Effector memory CD8-positive, alpha-beta T cell (primary cell): ENCODE results near the gene IGSF9.
A peak's percentile ranks its signal among the peaks of the same experiment; 100 is the strongest.

Experiments
- ATAC-seq: fragments of 150-1000 bp; cut with Tn5 transposase; replicated peaks from 2 replicates; pipeline ENCODE4 v1.10.0; 2021; ENCODE audit warnings: mild to moderate bottlenecking, moderate library complexity
- DNase-seq, 3 experiments: peaks; one replicate each; pipeline ENCODE4 v3.0.0; 2021
- H3K27ac Mint-ChIP-seq, 2 donors: one replicate each; pipeline ENCODE4 v1.8.0; 2022; ENCODE audit warnings: mild to moderate bottlenecking in 2 of 2, mixed read lengths in 2 of 2, moderate library complexity in 2 of 2
- H3K27me3 Mint-ChIP-seq, 2 donors: one replicate each; pipeline ENCODE4 v1.8.0; 2022; ENCODE audit warnings: mixed read lengths in 2 of 2
- H3K36me3 Mint-ChIP-seq: one replicate; pipeline ENCODE4 v1.8.0; 2022; ENCODE audit warnings: mild to moderate bottlenecking, moderate library complexity, mixed read lengths; ENCODE audit not compliant: insufficient read depth
- H3K4me1 Mint-ChIP-seq, 2 donors: one replicate each; pipeline ENCODE4 v1.8.0; 2022; ENCODE audit warnings: low read depth in 2 of 2, mixed read lengths in 2 of 2
- H3K4me3 Mint-ChIP-seq, 2 donors: one replicate each; pipeline ENCODE4 v1.8.0; 2022; ENCODE audit warnings: mild to moderate bottlenecking in 2 of 2, mixed read lengths in 2 of 2, moderate library complexity in 2 of 2
- H3K9me3 Mint-ChIP-seq, 2 donors: one replicate each; pipeline ENCODE4 v1.8.0; 2022; ENCODE audit warnings: mixed read lengths in 2 of 2

IGSF9 gene

GRCh38 chr1:159939678-159940002 is 5.8 kb downstream of the IGSF9 start:
- peaks cover 3% of the 10 kb centered on the region for H3K36me3 Mint-ChIP-seq
- no peak for DNase-seq
- no peak overlapping the region for H3K27ac Mint-ChIP-seq
- no peak overlapping the region for H3K4me3 Mint-ChIP-seq
- no peaks in the 10 kb centered on the region for H3K9me3 Mint-ChIP-seq
- peaks cover 19 to 58% of the 10 kb centered on the region in 2 donors for H3K27me3 Mint-ChIP-seq
- H3K4me1 Mint-ChIP-seq = peaks cover under 1 to 8% of the 10 kb centered on the region in 2 donors
- no peak for ATAC-seq

- H3K9me3 Mint-ChIP-seq = no peaks in the 10 kb centered on the region
- H3K36me3 Mint-ChIP-seq = peaks cover 3% of the 10 kb centered on the region
- ATAC-seq = no peak
- H3K27me3 Mint-ChIP-seq = peaks cover 14 to 52% of the 10 kb centered on the region in 2 donors
- H3K4me1 Mint-ChIP-seq = peaks cover 0 to 6% of the 10 kb centered on the region in 2 donors
- H3K4me3 Mint-ChIP-seq = no peak overlapping the region
- DNase-seq = no peak
- no peak overlapping the region for H3K27ac Mint-ChIP-seq
Measured at GRCh38 chr1:159938905-159939677, 6.3 kb downstream of the IGSF9 start.

GRCh38 chr1:159938211-159938852 is 7.1 kb downstream of the IGSF9 start:
- Mint-ChIP-seq H3K4me3 (no peak overlapping the region), H3K9me3 (no peaks in the 10 kb centered on the region), H3K4me1 (peaks cover 0 to 6% of the 10 kb centered on the region in 2 donors), H3K36me3 (peaks cover 3% of the 10 kb centered on the region), H3K27me3 (peaks cover 7 to 45% of the 10 kb centered on the region in 2 donors), H3K27ac (peak overlapping the region in 1 of 2 donors; percentile 13)
- DNase-seq (no peak), ATAC-seq (no peak)

- H3K27me3 Mint-ChIP-seq = peaks cover 5 to 33% of the 10 kb centered on the region in 2 donors
- peaks cover 3% of the 10 kb centered on the region for H3K36me3 Mint-ChIP-seq
- peaks cover 0 to 6% of the 10 kb centered on the region in 2 donors for H3K4me1 Mint-ChIP-seq
- no peak overlapping the region for H3K27ac Mint-ChIP-seq
- H3K4me3 Mint-ChIP-seq = no peak overlapping the region
- no peak for ATAC-seq
- no peak for DNase-seq
- H3K9me3 Mint-ChIP-seq = no peaks in the 10 kb centered on the region
Measured at GRCh38 chr1:159937054-159937750, 8.2 kb downstream of the IGSF9 start.

- no peaks in the 10 kb centered on the region for H3K9me3 Mint-ChIP-seq
- peak; percentile 91 for ATAC-seq
- peaks cover 3% of the 10 kb centered on the region for H3K36me3 Mint-ChIP-seq
- H3K27ac Mint-ChIP-seq = no peak overlapping the region
- H3K27me3 Mint-ChIP-seq = peaks cover 5 to 25% of the 10 kb centered on the region in 2 donors
- H3K4me3 Mint-ChIP-seq = no peak overlapping the region
- peak; percentile 82 to 88 (median 85) for DNase-seq
- H3K4me1 Mint-ChIP-seq = peaks cover 0 to 6% of the 10 kb centered on the region in 2 donors
Measured at GRCh38 chr1:159936273-159936904, 9.0 kb downstream of the IGSF9 start.

- Mint-ChIP-seq H3K9me3 (no peaks in the 10 kb centered on the region), H3K36me3 (peaks cover 6% of the 10 kb centered on the region), H3K4me3 (no peak overlapping the region), H3K4me1 (peaks cover 0 to 6% of the 10 kb centered on the region in 2 donors), H3K27ac (no peak overlapping the region), H3K27me3 (peaks cover 5 to 23% of the 10 kb centered on the region in 2 donors)
- no peak for DNase-seq
- no peak for ATAC-seq
Measured at GRCh38 chr1:159935719-159936272, 9.6 kb downstream of the IGSF9 start.

- no peak overlapping the region for H3K4me3 Mint-ChIP-seq
Measured at GRCh38 chr1:159935305-159935704, 10.1 kb downstream of the IGSF9 start.

GRCh38 chr1:159934136-159935039 is 11.0 kb downstream of the IGSF9 start:
- Mint-ChIP-seq H3K4me1 (peaks cover 0 to 8% of the 10 kb centered on the region in 2 donors), H3K27me3 (peaks cover 5 to 21% of the 10 kb centered on the region in 2 donors), H3K4me3 (no peak overlapping the region), H3K27ac (peak overlapping the region in 1 of 2 donors; percentile 30), H3K9me3 (no peaks in the 10 kb centered on the region), H3K36me3 (peaks cover 6% of the 10 kb centered on the region)
- ATAC-seq (no peak), DNase-seq (no peak)

More at GRCh38 chr1:159935305-159935704, 10.1 kb downstream of the IGSF9 start:
- no peaks in the 10 kb centered on the region for H3K9me3 Mint-ChIP-seq
- ATAC-seq = no peak
- H3K27me3 Mint-ChIP-seq = peaks cover 5 to 23% of the 10 kb centered on the region in 2 donors
- no peak overlapping the region for H3K27ac Mint-ChIP-seq
- no peak for DNase-seq
- peaks cover 6% of the 10 kb centered on the region for H3K36me3 Mint-ChIP-seq
- peaks cover 0 to 8% of the 10 kb centered on the region in 2 donors for H3K4me1 Mint-ChIP-seq

GRCh38 chr1:159933347-159933746 is 12.1 kb downstream of the IGSF9 start:
- H3K27me3 Mint-ChIP-seq = peaks cover 0 to 28% of the 10 kb centered on the region in 2 donors
- DNase-seq (no peak), ATAC-seq (no peak)
- H3K4me3 Mint-ChIP-seq = no peak overlapping the region
- H3K4me1 Mint-ChIP-seq = peaks cover 0 to 8% of the 10 kb centered on the region in 2 donors
- H3K27ac Mint-ChIP-seq = no peak overlapping the region
- peaks cover 10% of the 10 kb centered on the region for H3K36me3 Mint-ChIP-seq
- H3K9me3 Mint-ChIP-seq = no peaks in the 10 kb centered on the region

- ATAC-seq (no peak), DNase-seq (no peak)
- Mint-ChIP-seq H3K27me3 (peaks cover 0 to 28% of the 10 kb centered on the region in 2 donors), H3K27ac (no peak overlapping the region), H3K4me3 (no peak overlapping the region), H3K36me3 (peaks cover 10% of the 10 kb centered on the region), H3K4me1 (peaks cover 0 to 8% of the 10 kb centered on the region in 2 donors), H3K9me3 (no peaks in the 10 kb centered on the region)
Measured at GRCh38 chr1:159932296-159933285, 12.8 kb downstream of the IGSF9 start.

GRCh38 chr1:159931795-159932173 is 13.6 kb downstream of the IGSF9 start:
- Mint-ChIP-seq H3K36me3 (peaks cover 11% of the 10 kb centered on the region), H3K4me1 (peaks cover 3 to 8% of the 10 kb centered on the region in 2 donors), H3K9me3 (no peaks in the 10 kb centered on the region), H3K27me3 (peaks cover 0 to 28% of the 10 kb centered on the region in 2 donors), H3K4me3 (no peak overlapping the region), H3K27ac (no peak overlapping the region)
- DNase-seq = no peak
- no peak for ATAC-seq
